ENCODE data around the gene BCO2. TPM values are rescaled to one million over a fixed set of nuclear protein-coding genes. Genes with fewer than 3 reads are reported as not detected.
"Not testable (repeated sequence)": the region's sequence is repeated elsewhere in the genome, so short reads cannot be mapped to it uniquely, and the experiment has no call there.

The BCO2 gene
- total RNA-seq, 4 donors from 2014 or later, result 1.2 to 28.2 (median 2.7) TPM

DNA sequence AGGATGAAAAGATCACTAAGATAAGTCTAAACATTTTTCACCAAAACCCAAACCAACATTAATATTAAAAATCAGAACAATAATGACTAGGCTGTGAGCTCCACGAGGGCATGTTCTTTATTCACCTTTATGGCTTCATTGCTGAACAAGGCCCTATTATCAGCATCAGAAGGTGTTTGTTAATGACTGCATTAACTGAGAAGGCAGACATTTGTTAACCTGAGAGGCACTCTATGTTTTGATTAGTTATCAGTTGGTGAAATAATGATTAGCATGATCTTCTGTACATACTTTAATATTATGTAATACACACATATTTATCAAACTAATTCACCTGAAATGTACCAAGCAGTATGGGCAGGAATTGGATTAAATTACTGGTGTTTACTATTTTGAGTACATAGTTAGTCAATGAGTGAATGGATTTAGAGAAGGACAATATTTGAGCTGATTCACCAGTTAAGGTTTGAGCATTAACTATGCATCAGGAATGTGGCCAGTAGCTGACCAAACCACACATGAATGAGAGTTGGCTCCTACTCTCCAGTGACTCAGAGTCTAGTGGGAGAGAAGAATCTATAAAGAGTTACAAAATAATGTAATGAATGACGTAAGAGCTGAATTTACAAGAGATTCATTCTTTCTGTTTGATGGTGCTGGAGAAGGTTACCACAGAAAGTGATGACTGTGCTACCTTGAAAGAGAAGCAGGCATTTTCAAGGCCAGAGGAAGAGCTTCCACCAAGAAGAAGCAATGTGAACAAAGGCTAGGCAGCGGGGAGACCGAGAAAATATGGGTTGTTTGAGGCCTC lies 18.2 kb upstream of the BCO2 start:
- Histone ChIP-seq H3K36me3 (peaks cover 3% of the 10 kb centered on the region), H3K27me3 (no peaks in the 10 kb centered on the region), H3K9me3 (no peaks in the 10 kb centered on the region), H3K4me1 (peaks cover 38% of the 10 kb centered on the region), H3K27ac (peak overlapping the region; percentile 51), H3K4me3 (no peak overlapping the region)
- no peak for DNase-seq (ENCODE audit: low spot score in 2 of 2)
- TF ChIP-seq EP300 (IDR thresholded peaks at IDR 0.05) (no peak), POLR2A (IDR thresholded peaks at IDR 0.05) (no peak), POLR2AphosphoS5 (IDR thresholded peaks at IDR 0.05) (no peak)
- TF ChIP-seq, protein P1, sequence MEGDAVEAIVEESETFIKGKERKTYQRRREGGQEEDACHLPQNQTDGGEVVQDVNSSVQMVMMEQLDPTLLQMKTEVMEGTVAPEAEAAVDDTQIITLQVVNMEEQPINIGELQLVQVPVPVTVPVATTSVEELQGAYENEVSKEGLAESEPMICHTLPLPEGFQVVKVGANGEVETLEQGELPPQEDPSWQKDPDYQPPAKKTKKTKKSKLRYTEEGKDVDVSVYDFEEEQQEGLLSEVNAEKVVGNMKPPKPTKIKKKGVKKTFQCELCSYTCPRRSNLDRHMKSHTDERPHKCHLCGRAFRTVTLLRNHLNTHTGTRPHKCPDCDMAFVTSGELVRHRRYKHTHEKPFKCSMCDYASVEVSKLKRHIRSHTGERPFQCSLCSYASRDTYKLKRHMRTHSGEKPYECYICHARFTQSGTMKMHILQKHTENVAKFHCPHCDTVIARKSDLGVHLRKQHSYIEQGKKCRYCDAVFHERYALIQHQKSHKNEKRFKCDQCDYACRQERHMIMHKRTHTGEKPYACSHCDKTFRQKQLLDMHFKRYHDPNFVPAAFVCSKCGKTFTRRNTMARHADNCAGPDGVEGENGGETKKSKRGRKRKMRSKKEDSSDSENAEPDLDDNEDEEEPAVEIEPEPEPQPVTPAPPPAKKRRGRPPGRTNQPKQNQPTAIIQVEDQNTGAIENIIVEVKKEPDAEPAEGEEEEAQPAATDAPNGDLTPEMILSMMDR (IDR thresholded peaks at IDR 0.05), result no peak
- 64% methylated on average over 4 of the region's 4 CpGs for WGBS

DNA sequence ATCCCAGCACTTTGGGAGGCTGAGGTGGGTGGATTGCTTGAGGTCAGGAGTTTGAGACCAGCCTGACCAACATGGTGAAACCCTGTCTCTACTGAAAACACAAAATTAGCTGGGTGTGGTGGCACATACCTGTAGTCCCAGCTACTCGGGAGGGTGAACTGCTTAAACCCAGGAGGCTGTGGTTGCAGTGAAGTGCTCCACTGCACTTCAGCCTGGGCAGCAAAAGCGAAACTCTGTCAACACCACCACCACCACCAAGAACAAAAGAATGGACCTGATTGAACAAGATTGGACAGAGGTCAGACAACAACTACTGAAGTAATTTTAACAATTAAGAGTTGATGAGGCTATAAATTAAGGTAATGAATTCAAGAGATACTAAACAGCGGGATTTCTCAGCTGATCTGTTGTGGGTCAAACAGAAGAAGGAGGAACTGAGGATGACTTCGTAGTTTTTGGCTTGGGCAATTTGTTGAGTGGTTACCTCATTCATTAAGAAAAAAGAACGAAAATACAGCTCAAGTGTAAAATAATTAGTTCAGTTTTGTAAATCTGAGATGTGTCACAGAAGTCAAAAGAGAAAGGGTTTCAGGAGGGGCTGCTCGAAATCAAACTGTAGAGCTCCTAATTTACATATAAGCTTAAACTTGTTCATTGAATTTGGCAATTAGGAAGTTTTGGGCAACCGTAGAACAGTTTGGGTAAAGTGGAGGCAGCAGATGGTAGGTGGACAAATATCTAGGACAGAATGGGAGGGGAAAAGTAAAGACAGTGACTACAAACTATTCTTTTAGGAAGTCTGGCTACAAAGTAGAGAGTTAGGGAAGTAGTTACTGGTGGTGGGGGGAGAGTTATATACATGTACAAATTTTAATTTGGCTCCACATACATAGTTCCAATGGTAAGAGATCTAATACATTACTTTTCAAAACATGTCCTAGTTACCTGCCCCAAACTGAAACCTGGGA lies 15.9 kb upstream of the BCO2 start:
- TF ChIP-seq POLR2A (IDR thresholded peaks at IDR 0.05) (no peak), POLR2AphosphoS5 (IDR thresholded peaks at IDR 0.05) (no peak)
- TF ChIP-seq, protein P1 (IDR thresholded peaks at IDR 0.05), result no peak
- WGBS, result 55% methylated on average over 7 of the region's 7 CpGs
- Histone ChIP-seq H3K27me3 (no peaks in the 10 kb centered on the region), H3K27ac (peak overlapping the region; percentile 20), H3K36me3 (no peaks in the 10 kb centered on the region), H3K4me3 (no peak overlapping the region), H3K9me3 (no peaks in the 10 kb centered on the region), H3K4me1 (peaks cover 49% of the 10 kb centered on the region)
- DNase-seq (ENCODE audit: low spot score in 2 of 2), result no peak

DNA sequence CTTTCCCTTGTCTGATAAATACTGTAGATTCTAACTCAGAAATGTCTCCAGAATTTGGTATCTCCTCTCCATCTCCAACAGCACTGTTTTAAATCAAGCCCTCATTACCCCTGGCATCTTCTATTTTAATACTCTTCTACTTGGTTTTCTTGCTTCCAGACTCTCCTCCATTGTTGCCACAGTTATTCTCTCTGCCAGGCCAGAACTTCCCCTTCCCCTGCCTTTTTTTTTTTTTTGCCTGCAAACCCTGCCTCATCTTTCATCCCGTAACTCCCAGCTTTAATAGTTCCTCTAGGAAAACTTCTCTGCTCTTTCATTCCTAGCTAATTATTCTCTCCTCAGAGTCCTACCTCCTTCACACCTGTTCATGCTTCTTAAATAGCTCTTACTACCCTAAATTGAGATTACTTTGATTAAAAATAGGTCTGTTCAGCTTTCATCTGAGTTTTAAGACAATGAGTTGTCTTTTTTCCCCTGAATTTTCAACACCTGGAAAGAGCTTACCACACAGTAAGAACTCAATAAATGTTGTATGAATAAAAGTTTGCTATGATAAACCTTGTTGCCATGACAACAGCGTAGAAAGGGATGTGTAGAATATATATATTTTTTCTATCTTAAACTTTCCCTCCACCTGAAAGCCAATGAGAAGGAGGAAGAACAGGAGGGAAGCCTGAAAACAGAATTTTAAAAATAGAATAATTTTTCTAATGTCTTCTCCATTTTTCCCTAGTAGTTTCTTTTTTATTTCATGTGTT lies 15.0 kb upstream of the BCO2 start:
- peak overlapping the region; percentile 58 for H3K27ac ChIP-seq
- H3K36me3 ChIP-seq, result no peaks in the 10 kb centered on the region
- DNase-seq (ENCODE audit: low spot score in 2 of 2), result no peak
- peaks cover 51% of the 10 kb centered on the region for H3K4me1 ChIP-seq
- TF ChIP-seq, protein P1 (IDR thresholded peaks at IDR 0.05), result no peak
- TF ChIP-seq EP300 (IDR thresholded peaks at IDR 0.05), result no peak
- no peak for TF ChIP-seq POLR2A (IDR thresholded peaks at IDR 0.05)
- no peak for TF ChIP-seq POLR2AphosphoS5 (IDR thresholded peaks at IDR 0.05)
- 51% methylated on average over 2 of the region's 2 CpGs for WGBS
- no peak overlapping the region for H3K4me3 ChIP-seq
- H3K9me3 ChIP-seq, result no peaks in the 10 kb centered on the region
- no peaks in the 10 kb centered on the region for H3K27me3 ChIP-seq

DNA sequence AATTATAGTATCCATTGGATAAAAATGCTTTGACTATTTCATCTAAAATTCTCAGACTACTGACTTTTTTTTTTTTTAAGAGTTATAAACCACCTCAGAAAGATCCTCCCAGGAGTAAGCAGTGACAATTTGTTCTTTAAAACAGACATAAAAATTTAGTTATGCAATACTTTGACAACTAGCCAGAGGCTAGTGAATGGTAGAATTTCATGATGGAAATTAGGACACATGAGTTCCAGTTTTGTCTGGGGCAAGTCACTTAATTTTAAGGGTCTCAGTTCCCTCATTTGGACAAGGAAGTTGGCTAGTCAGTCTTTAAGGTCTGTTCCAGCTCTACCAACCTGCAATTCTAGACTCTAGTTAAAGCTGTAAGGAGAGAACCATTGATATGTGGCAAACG lies 14.3 kb upstream of the BCO2 start:
- H3K9me3 ChIP-seq, result no peaks in the 10 kb centered on the region
- peaks cover 51% of the 10 kb centered on the region for H3K4me1 ChIP-seq
- H3K4me3 ChIP-seq, result peak overlapping the region; percentile 8
- TF ChIP-seq, protein P1 (IDR thresholded peaks at IDR 0.05), result no peak
- TF ChIP-seq EP300 (IDR thresholded peaks at IDR 0.05) (no peak), POLR2AphosphoS5 (IDR thresholded peaks at IDR 0.05) (no peak), POLR2A (IDR thresholded peaks at IDR 0.05) (no peak)
- DNase-seq (ENCODE audit: low spot score in 2 of 2), result no peak
- WGBS, result 48% methylated on average over 1 of the region's 1 CpG
- no peaks in the 10 kb centered on the region for H3K36me3 ChIP-seq
- no peaks in the 10 kb centered on the region for H3K27me3 ChIP-seq
- H3K27ac ChIP-seq, result peak overlapping the region; percentile 58

DNA sequence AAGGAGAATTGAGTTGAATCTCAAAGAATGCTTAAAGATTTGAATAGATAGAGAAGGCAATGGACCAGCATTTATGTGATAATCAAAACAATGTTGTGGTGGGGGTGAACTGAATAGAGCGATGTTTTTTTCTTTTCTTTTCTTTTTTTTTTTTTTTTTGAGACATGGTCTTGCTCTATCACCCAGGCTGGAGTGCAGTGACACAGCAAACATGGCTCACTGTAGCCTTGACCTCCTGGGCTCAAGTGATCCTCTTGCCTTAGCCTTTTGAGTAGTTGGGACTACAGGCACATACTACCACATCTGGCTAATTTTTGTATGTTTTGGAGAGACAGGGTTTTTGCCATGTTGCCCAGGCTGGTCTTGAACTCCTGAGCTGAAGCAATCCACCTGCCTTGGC lies 13.1 kb upstream of the BCO2 start:
- 93% methylated on average over 1 of the region's 1 CpG for WGBS
- H3K27ac ChIP-seq, result peak overlapping the region; percentile 68
- not testable (repeated sequence) for H3K9me3 ChIP-seq; DNase-seq (ENCODE audit: low spot score in 2 of 2); H3K27me3 ChIP-seq; H3K36me3 ChIP-seq
- H3K4me1 ChIP-seq, result peaks cover 55% of the 10 kb centered on the region
- H3K4me3 ChIP-seq, result peak overlapping the region; percentile 42
